ENCODE results near the gene CDH3. TPM values are rescaled to one million over a fixed set of nuclear protein-coding genes. Genes with fewer than 3 reads are reported as not detected.
"Not testable (repeated sequence)": the region's sequence is repeated elsewhere in the genome, so short reads cannot be mapped to it uniquely, and the experiment has no call there.

Gene CDH3
- total RNA-seq, 1 experiment from 2014 or later, result 90.2 TPM

GRCh38 chr16:68704232-68704867 is 59.2 kb downstream of the CDH3 start:
- Histone ChIP-seq H3K4me3 (ENCODE audit: insufficient read depth, low read depth, low read length) (no peak overlapping the region), H3K36me3 (replicated peaks; ENCODE audit: control insufficient read depth, insufficient read depth, low read length) (peaks cover 1% of the 10 kb centered on the region; the same call in 1 of the 2 replicates), H3K27me3 (ENCODE audit: control insufficient read depth, insufficient read depth, low read length) (no peaks in the 10 kb centered on the region)
- peak; percentile 93 for DNase-seq

- no peaks in the 10 kb centered on the region for H3K36me3 ChIP-seq (replicated peaks; ENCODE audit: control insufficient read depth, insufficient read depth, low read length)
- DNase-seq, result peak; percentile 94
- H3K4me3 ChIP-seq (ENCODE audit: insufficient read depth, low read depth, low read length), result no peak overlapping the region
- no peaks in the 10 kb centered on the region for H3K27me3 ChIP-seq (ENCODE audit: control insufficient read depth, insufficient read depth, low read length)
Observed at GRCh38 chr16:68707340-68708152, 62.4 kb downstream of the CDH3 start.

- Histone ChIP-seq H3K4me3 (ENCODE audit: insufficient read depth, low read depth, low read length) (no peak overlapping the region), H3K27me3 (ENCODE audit: control insufficient read depth, insufficient read depth, low read length) (no peaks in the 10 kb centered on the region)
Observed at GRCh38 chr16:68710211-68710610, 65.1 kb downstream of the CDH3 start.

GRCh38 chr16:68711421-68712139 is 66.5 kb downstream of the CDH3 start:
- H3K36me3 ChIP-seq (replicated peaks; ENCODE audit: control insufficient read depth, insufficient read depth, low read length), result no peaks in the 10 kb centered on the region

More at GRCh38 chr16:68710211-68710610, 65.1 kb downstream of the CDH3 start:
- DNase-seq, result no peak
- no peaks in the 10 kb centered on the region for H3K36me3 ChIP-seq (replicated peaks; ENCODE audit: control insufficient read depth, insufficient read depth, low read length)

GRCh38 chr16:68713361-68713760 is 68.3 kb downstream of the CDH3 start:
- Histone ChIP-seq H3K27me3 (ENCODE audit: control insufficient read depth, insufficient read depth, low read length) (no peaks in the 10 kb centered on the region), H3K36me3 (replicated peaks; ENCODE audit: control insufficient read depth, insufficient read depth, low read length) (no peaks in the 10 kb centered on the region), H3K4me3 (ENCODE audit: insufficient read depth, low read depth, low read length) (no peak overlapping the region)
- DNase-seq, result no peak

More at GRCh38 chr16:68711421-68712139, 66.5 kb downstream of the CDH3 start:
- Histone ChIP-seq H3K27me3 (ENCODE audit: control insufficient read depth, insufficient read depth, low read length) (no peaks in the 10 kb centered on the region), H3K4me3 (ENCODE audit: insufficient read depth, low read depth, low read length) (no peak overlapping the region)
- no peak for DNase-seq

GRCh38 chr16:68715471-68715870 is 70.4 kb downstream of the CDH3 start:
- H3K27me3 ChIP-seq (ENCODE audit: control insufficient read depth, insufficient read depth, low read length), result no peaks in the 10 kb centered on the region
- no peak overlapping the region for H3K4me3 ChIP-seq (ENCODE audit: insufficient read depth, low read depth, low read length)
- no peak for DNase-seq
- H3K36me3 ChIP-seq (replicated peaks; ENCODE audit: control insufficient read depth, insufficient read depth, low read length), result no peaks in the 10 kb centered on the region

- not testable (repeated sequence) for DNase-seq; H3K4me3 ChIP-seq (ENCODE audit: insufficient read depth, low read depth, low read length); H3K27me3 ChIP-seq (ENCODE audit: control insufficient read depth, insufficient read depth, low read length); H3K36me3 ChIP-seq (replicated peaks; ENCODE audit: control insufficient read depth, insufficient read depth, low read length)
Observed at GRCh38 chr16:68716516-68716915, 71.4 kb downstream of the CDH3 start.

- H3K36me3 ChIP-seq (replicated peaks; ENCODE audit: control insufficient read depth, insufficient read depth, low read length), result no peaks in the 10 kb centered on the region
- H3K27me3 ChIP-seq (ENCODE audit: control insufficient read depth, insufficient read depth, low read length), result no peaks in the 10 kb centered on the region
- no peak overlapping the region for H3K4me3 ChIP-seq (ENCODE audit: insufficient read depth, low read depth, low read length)
- no peak for DNase-seq
Observed at GRCh38 chr16:68717684-68718083, 72.6 kb downstream of the CDH3 start.

- no peak for DNase-seq
- Histone ChIP-seq H3K36me3 (replicated peaks; ENCODE audit: control insufficient read depth, insufficient read depth, low read length) (no peaks in the 10 kb centered on the region), H3K4me3 (ENCODE audit: insufficient read depth, low read depth, low read length) (no peak overlapping the region), H3K27me3 (ENCODE audit: control insufficient read depth, insufficient read depth, low read length) (no peaks in the 10 kb centered on the region)
Observed at GRCh38 chr16:68718590-68718989, 73.5 kb downstream of the CDH3 start.

- DNase-seq, result no peak
- no peaks in the 10 kb centered on the region for H3K36me3 ChIP-seq (replicated peaks; ENCODE audit: control insufficient read depth, insufficient read depth, low read length)
- H3K4me3 ChIP-seq (ENCODE audit: insufficient read depth, low read depth, low read length), result no peak overlapping the region
- no peaks in the 10 kb centered on the region for H3K27me3 ChIP-seq (ENCODE audit: control insufficient read depth, insufficient read depth, low read length)
Observed at GRCh38 chr16:68719993-68720489, 74.9 kb downstream of the CDH3 start.

- DNase-seq, result no peak
Observed at GRCh38 chr16:68722119-68723024, 77.3 kb downstream of the CDH3 start.

GRCh38 chr16:68724797-68725196 is 79.7 kb downstream of the CDH3 start:
- peak; percentile 53 for DNase-seq
- H3K36me3 ChIP-seq (replicated peaks; ENCODE audit: control insufficient read depth, insufficient read depth, low read length), result no peaks in the 10 kb centered on the region
- no peak overlapping the region for H3K4me3 ChIP-seq (ENCODE audit: insufficient read depth, low read depth, low read length)
- no peaks in the 10 kb centered on the region for H3K27me3 ChIP-seq (ENCODE audit: control insufficient read depth, insufficient read depth, low read length)

More at GRCh38 chr16:68722119-68723024, 77.3 kb downstream of the CDH3 start:
- H3K36me3 ChIP-seq (replicated peaks; ENCODE audit: control insufficient read depth, insufficient read depth, low read length), result no peaks in the 10 kb centered on the region
- no peak overlapping the region for H3K4me3 ChIP-seq (ENCODE audit: insufficient read depth, low read depth, low read length)
- H3K27me3 ChIP-seq (ENCODE audit: control insufficient read depth, insufficient read depth, low read length), result no peaks in the 10 kb centered on the region

GRCh38 chr16:68728523-68728922 is 83.4 kb downstream of the CDH3 start:
- no peak for DNase-seq
- no peaks in the 10 kb centered on the region for H3K36me3 ChIP-seq (replicated peaks; ENCODE audit: control insufficient read depth, insufficient read depth, low read length)
- H3K27me3 ChIP-seq (ENCODE audit: control insufficient read depth, insufficient read depth, low read length), result no peaks in the 10 kb centered on the region
- H3K4me3 ChIP-seq (ENCODE audit: insufficient read depth, low read depth, low read length), result no peak overlapping the region

- no peak for DNase-seq
- no peaks in the 10 kb centered on the region for H3K36me3 ChIP-seq (replicated peaks; ENCODE audit: control insufficient read depth, insufficient read depth, low read length)
- H3K4me3 ChIP-seq (ENCODE audit: insufficient read depth, low read depth, low read length), result no peak overlapping the region
- no peaks in the 10 kb centered on the region; the same call in 1 of the 2 replicates for H3K27me3 ChIP-seq (ENCODE audit: control insufficient read depth, insufficient read depth, low read length)
Observed at GRCh38 chr16:68731637-68732036, 86.5 kb downstream of the CDH3 start.

All from H7 (cell line).